Posterior cingulate gyrus (tissue), 11 donors: ENCODE measurements around the gene KHSRP.

Experiments used
- DNase-seq, 10 donors: peaks; one replicate each; pipeline versions ENCODE4 v3.0.0 to v3.0.0-alpha.2; 2020 to 2021; ENCODE audit warnings: mixed read lengths in 3 of 10
- intact Hi-C: fragments of 100-400 bp; cut with DNase I; formaldehyde crosslinking; loops from one replicate; pipeline ENCODE4 v1.15.1; 2023

KHSRP gene, protein sequence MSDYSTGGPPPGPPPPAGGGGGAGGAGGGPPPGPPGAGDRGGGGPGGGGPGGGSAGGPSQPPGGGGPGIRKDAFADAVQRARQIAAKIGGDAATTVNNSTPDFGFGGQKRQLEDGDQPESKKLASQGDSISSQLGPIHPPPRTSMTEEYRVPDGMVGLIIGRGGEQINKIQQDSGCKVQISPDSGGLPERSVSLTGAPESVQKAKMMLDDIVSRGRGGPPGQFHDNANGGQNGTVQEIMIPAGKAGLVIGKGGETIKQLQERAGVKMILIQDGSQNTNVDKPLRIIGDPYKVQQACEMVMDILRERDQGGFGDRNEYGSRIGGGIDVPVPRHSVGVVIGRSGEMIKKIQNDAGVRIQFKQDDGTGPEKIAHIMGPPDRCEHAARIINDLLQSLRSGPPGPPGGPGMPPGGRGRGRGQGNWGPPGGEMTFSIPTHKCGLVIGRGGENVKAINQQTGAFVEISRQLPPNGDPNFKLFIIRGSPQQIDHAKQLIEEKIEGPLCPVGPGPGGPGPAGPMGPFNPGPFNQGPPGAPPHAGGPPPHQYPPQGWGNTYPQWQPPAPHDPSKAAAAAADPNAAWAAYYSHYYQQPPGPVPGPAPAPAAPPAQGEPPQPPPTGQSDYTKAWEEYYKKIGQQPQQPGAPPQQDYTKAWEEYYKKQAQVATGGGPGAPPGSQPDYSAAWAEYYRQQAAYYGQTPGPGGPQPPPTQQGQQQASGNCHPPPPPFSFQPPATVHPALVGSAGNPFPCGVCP

GRCh38 chr19:6424195-6424938 lies at the start of gene KHSRP:
Gene KHSRP, minus strand, starts transcription at chr19:6424811. Its CDS starts 110 bp downstream, at chr19:6424701.
- peak in 3 of 10 donors; percentile 77 to 99 (median 98) for DNase-seq
- intact Hi-C loops, result loop anchor here (2.0 kb wide), 1 partner anchor 32 kb away; the partner anchor contains the start of gene GTF2F1

- intact Hi-C loops, result no loop called here
These were observed 49.0 kb upstream of the KHSRP start for GRCh38 chr19:6473647-6474046.

GRCh38 chr19:6472713-6473112 lies 48.1 kb upstream of the KHSRP start:
- intact Hi-C loops, result no loop called here

More at GRCh38 chr19:6473647-6474046, 49.0 kb upstream of the KHSRP start:
- peak in 1 of 10 donors; percentile 71 for DNase-seq

DNA sequence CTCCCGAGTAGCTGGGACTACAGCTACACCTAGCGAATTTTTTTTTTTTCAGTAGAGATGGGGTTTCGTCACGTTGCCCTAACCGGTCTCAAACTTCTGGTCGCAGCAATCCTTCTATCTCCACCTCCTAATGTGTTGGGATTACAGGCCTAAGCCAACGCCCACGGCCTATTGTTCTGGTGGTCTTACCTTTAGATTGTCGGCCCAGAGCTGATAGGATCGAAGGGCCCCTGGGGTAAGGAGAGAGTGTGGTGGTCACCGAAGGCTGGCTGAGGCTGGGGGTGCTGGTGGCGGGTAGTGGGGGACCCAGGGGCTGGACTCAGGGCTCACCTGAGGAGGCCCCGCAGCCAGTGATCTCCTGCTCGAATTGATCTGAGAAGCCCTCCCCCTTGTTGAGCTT lies 46.5 kb upstream of the KHSRP start:
- no peak for DNase-seq
- intact Hi-C loops, result no loop called here

More at GRCh38 chr19:6472713-6473112, 48.1 kb upstream of the KHSRP start:
- no peak for DNase-seq

DNA sequence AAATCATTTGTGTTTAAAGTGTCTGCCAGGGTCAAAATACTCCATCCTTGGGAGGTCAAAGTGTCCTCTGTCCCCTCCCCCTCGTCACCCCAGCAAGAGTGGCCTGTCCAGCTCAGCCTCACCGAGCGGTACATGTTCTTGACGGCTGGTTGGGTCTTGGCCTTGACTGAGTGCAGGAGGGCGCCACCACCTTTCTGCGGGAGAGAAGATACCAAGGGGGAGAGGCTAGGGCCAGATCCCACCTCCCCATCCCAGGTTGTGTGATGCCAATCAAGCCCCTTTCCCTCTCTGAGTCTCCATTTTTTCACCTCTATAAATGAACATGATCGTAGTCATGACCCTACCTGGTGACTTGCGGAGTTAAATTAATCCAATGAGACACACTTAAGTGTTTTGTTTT lies 45.6 kb upstream of the KHSRP start:
- no peak for DNase-seq
- intact Hi-C loops, result no loop called here

DNA sequence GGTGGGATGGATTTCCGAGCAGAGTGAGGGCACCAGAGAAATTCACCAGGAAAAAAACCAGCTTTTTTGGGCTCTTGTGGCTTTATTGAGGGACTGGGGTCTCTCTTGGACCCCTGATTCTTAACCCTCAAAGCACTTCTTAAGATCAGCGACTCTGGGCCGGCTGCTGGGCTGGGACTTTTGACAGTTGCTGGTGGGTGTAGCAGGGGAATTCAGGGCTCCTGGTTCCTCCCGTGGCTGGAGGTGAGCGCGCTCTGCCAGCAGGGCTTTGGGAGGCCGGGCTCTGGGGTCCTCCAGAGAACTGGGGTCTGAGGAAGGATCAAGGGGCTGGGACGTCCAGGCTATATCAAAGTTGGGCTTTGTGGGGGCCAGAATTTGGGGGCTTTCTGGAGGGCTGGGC lies 42.8 kb upstream of the KHSRP start:
- intact Hi-C loops, result no loop called here
- DNase-seq, result no peak

GRCh38 chr19:6466526-6467248 lies 42.1 kb upstream of the KHSRP start:
- DNase-seq, result no peak
- intact Hi-C loops, result no loop called here

- no peak for DNase-seq
- intact Hi-C loops, result no loop called here
These were observed 41.1 kb upstream of the KHSRP start for GRCh38 chr19:6465663-6466062.

- intact Hi-C loops, result no loop called here
- DNase-seq, result no peak
These were observed 40.4 kb upstream of the KHSRP start for GRCh38 chr19:6465006-6465405.

- intact Hi-C loops, result no loop called here
- no peak for DNase-seq
These were observed 39.7 kb upstream of the KHSRP start, which contains the start of gene CRB3 for GRCh38 chr19:6464070-6464873. Gene CRB3, plus strand, starts transcription at chr19:6464271. Its CDS starts 431 bp downstream, at chr19:6464702.

DNA sequence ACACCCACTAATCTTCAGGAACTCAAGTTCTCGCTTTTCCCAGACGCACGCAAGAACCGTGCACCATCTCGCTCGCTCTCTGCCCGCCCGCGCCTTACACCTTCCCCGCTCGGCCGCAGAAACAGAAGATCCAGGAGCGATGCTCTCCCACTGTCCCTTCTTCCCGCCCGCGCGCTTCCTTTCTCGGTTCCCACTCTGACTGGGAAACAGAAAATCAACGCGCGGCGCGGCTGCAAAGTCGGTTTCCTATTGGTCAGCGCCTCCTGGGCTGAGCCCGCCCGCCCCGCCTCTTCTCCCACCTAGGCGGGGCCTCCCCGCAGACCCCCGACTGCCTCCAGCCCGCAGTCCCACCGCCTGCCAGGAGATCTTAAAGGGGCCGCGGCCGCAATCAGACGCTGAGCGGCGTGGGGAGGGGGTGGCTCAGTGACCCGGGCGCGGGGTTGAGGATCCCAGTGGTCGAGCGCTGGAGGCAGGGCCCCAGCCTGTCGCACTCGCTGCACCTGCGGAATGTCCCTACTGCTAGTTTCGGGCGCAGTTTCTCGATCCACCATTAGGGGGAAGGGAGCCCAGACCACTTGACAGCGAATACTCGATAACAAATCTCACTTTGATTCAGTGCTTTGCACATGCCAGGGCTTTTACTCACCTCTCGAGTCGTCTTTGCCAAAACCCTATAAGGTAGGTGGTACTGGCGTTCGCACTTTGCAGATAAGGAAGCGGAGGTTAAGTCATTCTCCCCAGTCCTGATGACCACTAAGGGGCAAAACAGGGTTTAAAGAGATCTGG lies 35.7 kb upstream of the KHSRP start:
- intact Hi-C loops, result no loop called here

GRCh38 chr19:6459262-6460098 lies 34.9 kb upstream of the KHSRP start, which contains the start of gene SLC25A23:
Gene SLC25A23, minus strand, starts transcription at chr19:6459792. Its CDS starts 164 bp downstream, at chr19:6459628.
- intact Hi-C loops, result no loop called here
- peak; percentile 55 to 96 (median 72) for DNase-seq

More for the DNA sequence above, 35.7 kb upstream of the KHSRP start:
- peak; percentile 98 to 100 (median 99) for DNase-seq

- DNase-seq, result no peak
- intact Hi-C loops, result no loop called here
These were observed 34.2 kb upstream of the KHSRP start for GRCh38 chr19:6458695-6459261.

DNA sequence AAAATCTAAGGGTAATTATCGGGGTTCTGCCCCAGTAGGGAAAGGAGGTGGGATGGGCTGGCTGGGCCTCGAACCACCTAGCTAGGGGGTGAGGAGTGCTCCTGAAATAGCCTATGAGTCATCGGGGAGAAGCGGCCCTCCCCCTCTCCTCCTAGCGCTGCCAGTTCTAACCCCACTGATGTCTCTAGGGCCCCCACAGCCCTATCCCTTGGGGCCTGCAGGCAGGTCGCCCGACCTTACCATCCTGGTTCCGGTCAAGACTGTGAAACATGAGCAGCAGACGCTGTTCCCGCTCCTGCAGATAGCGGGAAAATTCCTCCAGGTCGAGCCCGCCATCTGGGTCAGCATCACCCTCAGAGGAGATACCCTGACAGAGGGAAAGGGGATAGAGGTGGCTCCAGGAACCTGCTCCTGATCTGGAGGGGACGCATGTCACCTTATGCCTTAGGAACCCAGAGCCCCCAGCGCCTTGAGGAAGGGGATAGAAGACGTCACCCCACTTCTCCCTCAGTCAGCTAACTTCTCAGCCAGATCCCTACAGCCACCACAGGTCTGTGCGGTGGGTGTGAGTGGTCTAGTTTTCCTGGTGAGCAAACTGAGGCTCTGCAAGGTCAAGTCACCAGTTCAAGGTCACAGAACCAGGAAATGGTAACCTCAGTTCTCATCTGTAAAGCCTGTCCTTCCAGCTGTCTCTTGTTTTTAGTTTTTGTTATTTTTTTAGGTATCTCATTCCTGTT lies 33.5 kb upstream of the KHSRP start:
- DNase-seq, result no peak
- intact Hi-C loops, result no loop called here

GRCh38 chr19:6455924-6456323 lies 31.3 kb upstream of the KHSRP start:
- intact Hi-C loops, result no loop called here
- peak in 2 of 10 donors; percentile 21 to 39 for DNase-seq

GRCh38 chr19:6453951-6454565 lies 29.4 kb upstream of the KHSRP start:
- no peak for DNase-seq
- intact Hi-C loops, result no loop called here
